K562 (cell line): Measurements from ENCODE around the gene VTI1B. TPM values are rescaled to one million over a fixed set of nuclear protein-coding genes. Genes with fewer than 3 reads are reported as not detected.

Source experiments
- ATAC-seq: fragments of 200-7000 bp; cut with Tn5 transposase; 3 replicates; pipeline ENCODE4 v1.9.1; 2020; ENCODE audit warnings: moderate library complexity
- BruUV-seq: library from RNA; stranded (reverse); fragments of 400-500 nt; replicated peaks from 2 replicates; lab custom pipeline; 2021; lab: Mats Ljungman, UMichigan
- CTCF ChIA-PET: fragments of 300-600 bp; formaldehyde crosslinking; extraction: SDS; loops from one replicate; lab custom pipeline; 2021; ENCODE audit warnings: low intra/inter-chr PET ratio; lab: Yijun Ruan, JAX
- POLR2A ChIA-PET: fragments of 300-600, 350-650 bp; sonication (Branson Sonifier 250); formaldehyde crosslinking; extraction: SDS; loops from one replicate; lab custom pipeline; 2021; ENCODE audit warnings: antibody characterized with exemption, inconsistent platforms; lab: Yijun Ruan, JAX
- DNase-seq, 4 experiments: peaks; one replicate each; pipeline versions ENCODE4 v3.0.0 to v3.0.0-alpha.2; 2011 to 2018; ENCODE audit warnings: low spot score in 3 of 4, mixed read lengths in 3 of 4; ENCODE audit errors: extremely low read depth in 1 of 4
- FAIRE-seq: peaks from 2 replicates; lab custom pipeline; 2011; peaks lifted over from hg19 to GRCh38; lab: Jason Lieb, UNC
- H2AFZ ChIP-seq: 2 replicates; pipeline ENCODE4 v1.6.0; 2011; ENCODE audit warnings: low read depth, low read length, control low read depth, inconsistent platforms
- H3K27ac ChIP-seq: fragments of 200-600 bp; 3 replicates; pipeline ENCODE4 v1.8.0; 2011; ENCODE audit warnings: low read depth, mild to moderate bottlenecking, control low read depth, inconsistent platforms, low read length, moderate library complexity, mixed read lengths; ENCODE audit errors: extremely low read depth
- H3K27me3 ChIP-seq, 2 experiments: fragments of 300-600 bp in 1 of 2; 2 replicates in 1 of 2; 3 replicates in 1 of 2; pipeline versions ENCODE4 v1.6.0 to v1.8.0; 2011; ENCODE audit warnings: inconsistent platforms in 2 of 2, low read length in 2 of 2, mild to moderate bottlenecking in 1 of 2, mixed read lengths in 1 of 2, moderate library complexity in 1 of 2; ENCODE audit not compliant: control insufficient read depth in 2 of 2, insufficient read depth in 2 of 2
- H3K36me3 ChIP-seq: fragments of 300-600 bp; 3 replicates; pipeline ENCODE4 v1.8.0; 2011; ENCODE audit warnings: mild to moderate bottlenecking, low read length, inconsistent platforms; ENCODE audit not compliant: control insufficient read depth, insufficient read depth
- H3K4me1 ChIP-seq, 2 experiments: fragments of 200-600 bp in 1 of 2; replicated peaks in 1 of 2; 2 replicates in 1 of 2; 3 replicates in 1 of 2; pipeline versions ENCODE4 v1.5.1 to v1.8.0; 2011; ENCODE audit warnings: inconsistent platforms in 2 of 2, low read length in 2 of 2, mild to moderate bottlenecking in 1 of 2, mixed read lengths in 1 of 2, moderate library complexity in 1 of 2; ENCODE audit not compliant: control insufficient read depth in 2 of 2, insufficient read depth in 2 of 2
- H3K4me2 ChIP-seq: 2 replicates; pipeline ENCODE4 v1.6.1; 2011; ENCODE audit warnings: low read length, control low read depth, inconsistent platforms, mixed read lengths; ENCODE audit not compliant: insufficient read depth
- H3K4me3 ChIP-seq: fragments of 200-600 bp; sonication (generic), shearing (Covaris generic); 2 replicates; pipeline ENCODE4 v1.5.1; 2016; ENCODE audit warnings: control low read depth, inconsistent platforms
- H3K79me2 ChIP-seq: fragments of 200-600 bp; 3 replicates; pipeline ENCODE4 v1.8.0; 2011; ENCODE audit warnings: low read length, inconsistent platforms; ENCODE audit not compliant: control insufficient read depth, insufficient read depth
- H3K9ac ChIP-seq, 2 experiments: 2 replicates each; pipeline versions ENCODE4 v1.6.0 to v1.6.1; 2011; ENCODE audit warnings: low read depth in 2 of 2, low read length in 2 of 2, control low read depth in 1 of 2, inconsistent platforms in 1 of 2, mild to moderate bottlenecking in 1 of 2, mixed read lengths in 1 of 2; ENCODE audit not compliant: insufficient read depth in 1 of 2
- H3K9me1 ChIP-seq: one replicate; pipeline ENCODE4 v1.6.0; 2011; ENCODE audit warnings: inconsistent platforms, mild to moderate bottlenecking, low read length, moderate library complexity; ENCODE audit not compliant: control insufficient read depth, insufficient read depth
- H3K9me3 ChIP-seq: replicated peaks from 2 replicates; pipeline ENCODE4 v1.5.1; 2011; ENCODE audit warnings: low read depth, low read length, inconsistent platforms; ENCODE audit not compliant: control insufficient read depth, insufficient read depth
- H4K20me1 ChIP-seq: replicated peaks from 2 replicates; pipeline ENCODE4 v1.6.1; 2011; ENCODE audit warnings: low read length, inconsistent platforms, mixed read lengths; ENCODE audit not compliant: control insufficient read depth, insufficient read depth
- CBFB ChIP-seq: sonication (generic); formaldehyde crosslinking; IDR thresholded peaks from 2 replicates; pipeline ENCODE4 v1.4.0; 2020; ENCODE audit warnings: mild to moderate bottlenecking, missing genetic modification reagents
- ILK ChIP-seq: fragments of 450-650 bp; IDR thresholded peaks from 2 replicates; pipeline ENCODE4 v1.6.1; 2016; ENCODE audit warnings: missing genetic modification characterization, low read depth, mild to moderate bottlenecking, missing compliant biosample characterization, moderate library complexity, borderline replicate concordance
- NR2F6 ChIP-seq: fragments of 450-650 bp; formaldehyde crosslinking; IDR thresholded peaks from 2 replicates; pipeline ENCODE4 v1.4.0; 2020; ENCODE audit warnings: mild to moderate bottlenecking
- ZNF232 ChIP-seq: sonication (generic); formaldehyde crosslinking; IDR thresholded peaks from 2 replicates; pipeline ENCODE4 v1.8.0; 2022; ENCODE audit warnings: mild to moderate bottlenecking, missing genetic modification reagents
- ZNF408 ChIP-seq: fragments of 250-450 bp; sonication (Bioruptor Pico); IDR thresholded peaks from 2 replicates; pipeline ENCODE4 v1.4.0; 2020; ENCODE audit warnings: low read depth, mild to moderate bottlenecking, moderate library complexity
- WGBS: fragments of 100-300 bp; shearing (Covaris generic); methylation state at CpG from one replicate; pipeline ENCODE4 v1.1.6; 2016; ENCODE audit warnings: low coverage, mixed read lengths; ENCODE audit not compliant: insufficient coverage; ENCODE audit errors: missing lambda C conversion rate; 5-methylcytosine and 5-hydroxymethylcytosine counted together
- in situ Hi-C: fragments of 300-500 bp; cut with MboI; formaldehyde crosslinking; loops from 4 replicates; pipeline ENCODE4 v1.15.0; 2018; ENCODE audit warnings: inconsistent platforms, mixed read lengths
- intact Hi-C: fragments of 100-400 bp; cut with micrococcal nuclease; formaldehyde crosslinking; loops from 2 replicates; pipeline ENCODE4 v1.14.2; 2022
- polyA plus RNA-seq, 8 experiments: library from polyadenylated mRNA; depleted of rRNA in 4 of 8; stranded (reverse) in 5 of 8; unstranded in 3 of 8; fragments of >200 nt; fragmentation: Nextera tagmentation in 2 of 8; fragmentation: Illumina TruSeq in 1 of 8; extraction: Ambion mirVana in 2 of 8; extraction: Trizol in 1 of 8; gene quantifications; 2 replicates each; pipeline versions ENCODE4 v1.2.1 to v1.2.3, GENCODE V29; 2011 to 2014; ENCODE audit warnings: inconsistent platforms in 1 of 8, missing spikeins in 1 of 8
- total RNA-seq, 7 experiments: library from RNA; depleted of rRNA in 6 of 7; stranded (reverse); fragments of >200 nt in 6 of 7; fragmentation: Illumina TruSeq in 2 of 7; extraction: Trizol in 2 of 7; gene quantifications; 2 replicates each; pipeline versions ENCODE4 v1.2.1 to v1.2.3, GENCODE V29; 2011 to 2021; ENCODE audit warnings: low replicate concordance in 1 of 7
- TF ChIP-seq, protein P1 (sequence below): IDR thresholded peaks from 2 replicates; pipeline ENCODE4 v1.6.1; 2011; ENCODE audit warnings: borderline replicate concordance, low read depth, mild to moderate bottlenecking, moderate library complexity, low read length; ENCODE audit not compliant: insufficient read depth, poor library complexity, severe bottlenecking

Gene VTI1B
- total and polyA plus RNA-seq, 9 of the 15 experiments (the other 6 are each of a cell fraction or from before 2014, with no cell fraction given), result 7.8 to 69.8 (median 50.1) TPM

DNA sequence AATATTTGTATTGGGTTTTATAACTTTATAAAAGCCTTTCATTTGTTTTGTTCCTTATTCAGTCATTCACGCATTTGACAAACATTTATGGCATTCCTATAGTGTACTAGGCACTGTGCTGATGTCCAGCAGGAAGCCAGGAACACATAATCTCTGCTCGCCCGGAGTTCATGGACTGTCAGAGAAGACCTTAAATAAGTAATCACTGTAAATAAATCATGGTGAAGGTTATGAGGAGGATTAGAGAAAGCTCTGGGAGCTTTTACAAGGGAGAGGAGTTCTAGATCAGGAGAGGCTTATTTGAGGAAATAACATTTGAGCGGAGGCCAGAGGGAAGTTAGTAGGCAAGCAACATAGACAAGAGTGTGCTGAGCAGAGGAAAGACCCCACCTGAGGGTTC is 22.6 kb upstream of the VTI1B start:
- TF ChIP-seq ZNF232 (CRISPR knock-in tag) (no peak), CBFB (CRISPR knock-in tag) (no peak), NR2F6 (CRISPR knock-in tag) (no peak), ZNF408 (CRISPR knock-in tag) (no peak), ILK (tag) (no peak)
- TF ChIP-seq, protein P1, sequence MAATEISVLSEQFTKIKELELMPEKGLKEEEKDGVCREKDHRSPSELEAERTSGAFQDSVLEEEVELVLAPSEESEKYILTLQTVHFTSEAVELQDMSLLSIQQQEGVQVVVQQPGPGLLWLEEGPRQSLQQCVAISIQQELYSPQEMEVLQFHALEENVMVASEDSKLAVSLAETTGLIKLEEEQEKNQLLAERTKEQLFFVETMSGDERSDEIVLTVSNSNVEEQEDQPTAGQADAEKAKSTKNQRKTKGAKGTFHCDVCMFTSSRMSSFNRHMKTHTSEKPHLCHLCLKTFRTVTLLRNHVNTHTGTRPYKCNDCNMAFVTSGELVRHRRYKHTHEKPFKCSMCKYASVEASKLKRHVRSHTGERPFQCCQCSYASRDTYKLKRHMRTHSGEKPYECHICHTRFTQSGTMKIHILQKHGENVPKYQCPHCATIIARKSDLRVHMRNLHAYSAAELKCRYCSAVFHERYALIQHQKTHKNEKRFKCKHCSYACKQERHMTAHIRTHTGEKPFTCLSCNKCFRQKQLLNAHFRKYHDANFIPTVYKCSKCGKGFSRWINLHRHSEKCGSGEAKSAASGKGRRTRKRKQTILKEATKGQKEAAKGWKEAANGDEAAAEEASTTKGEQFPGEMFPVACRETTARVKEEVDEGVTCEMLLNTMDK, result no peak
- Histone ChIP-seq H2AFZ (no peak overlapping the region), H3K4me1 (peaks cover 6 to 8% of the 10 kb centered on the region in 2 experiments; a peak in 3 of 5 replicates), H3K27ac (no peak overlapping the region), H4K20me1 (no peaks in the 10 kb centered on the region), H3K9me3 (no peaks in the 10 kb centered on the region), H3K9me1 (no peaks in the 10 kb centered on the region), H3K4me3 (no peak overlapping the region), H3K9ac (no peak overlapping the region), H3K27me3 (no peaks in the 10 kb centered on the region), H3K79me2 (peaks cover 36% of the 10 kb centered on the region), H3K36me3 (peaks cover 19% of the 10 kb centered on the region), H3K4me2 (no peak overlapping the region)
- FAIRE-seq, result no peak
- intact Hi-C loops (no loop called here), in situ Hi-C loops (no loop called here)
- no peak for ATAC-seq
- WGBS, result 74% methylated on average over 4 of the region's 4 CpGs
- POLR2A ChIA-PET, result no interaction called here
- no TSS peak for BruUV-seq
- no peak for DNase-seq
- CTCF ChIA-PET, result no interaction called here
